A673 (cell line): ENCODE results near the gene PFKL. TPM values are rescaled to one million over a fixed set of nuclear protein-coding genes. Genes with fewer than 3 reads are reported as not detected.
"Not testable (repeated sequence)": the region's sequence is repeated elsewhere in the genome, so short reads cannot be mapped to it uniquely, and the experiment has no call there.

Experiments used
- BruUV-seq: library from RNA; stranded (reverse); fragments of 400-500 nt; replicated peaks from 2 replicates; lab custom pipeline; 2021; lab: Mats Ljungman, UMichigan
- CTCF ChIA-PET: fragments of 300-600 bp; sonication (Branson Sonifier 250); formaldehyde crosslinking; loops from one replicate; lab custom pipeline; 2022; ENCODE audit warnings: antibody characterized with exemption; lab: Charles Lee
- POLR2A ChIA-PET: fragments of 300-600 bp; sonication (Branson Sonifier 250); formaldehyde crosslinking; loops from one replicate; lab custom pipeline; 2022; ENCODE audit warnings: antibody characterized with exemption; ENCODE audit not compliant: low non-redundant PET; lab: Charles Lee
- DNase-seq: peaks from one replicate; pipeline ENCODE4 v3.0.0-alpha.2; 2015; ENCODE audit warnings: low spot score
- H3K27ac ChIP-seq: fragments of 200-600 bp; sonication (generic); 2 replicates; pipeline ENCODE4 v1.5.1; 2016; ENCODE audit warnings: mixed run types, low read depth, mild to moderate bottlenecking, mixed read lengths, antibody characterized with exemption, low read length; ENCODE audit not compliant: poor library complexity, severe bottlenecking
- H3K27me3 ChIP-seq: fragments of 200-600 bp; sonication (generic); replicated peaks from 2 replicates; pipeline ENCODE4 v1.6.1; 2017; ENCODE audit warnings: mixed run types, low read depth, mild to moderate bottlenecking, mixed read lengths, antibody characterized with exemption, low read length; ENCODE audit not compliant: insufficient read depth, poor library complexity
- H3K36me3 ChIP-seq: fragments of 200-600 bp; sonication (generic); 2 replicates; pipeline ENCODE4 v1.6.1; 2016; ENCODE audit warnings: mixed run types, mild to moderate bottlenecking, mixed read lengths, antibody characterized with exemption, low read length; ENCODE audit not compliant: insufficient read depth, poor library complexity, severe bottlenecking
- H3K4me1 ChIP-seq: fragments of 200-600 bp; sonication (generic); 2 replicates; pipeline ENCODE4 v1.6.1; 2017; ENCODE audit warnings: mixed run types, mild to moderate bottlenecking, mixed read lengths, antibody characterized with exemption, low read length; ENCODE audit not compliant: insufficient read depth, poor library complexity, severe bottlenecking
- H3K4me3 ChIP-seq: fragments of 200-600 bp; sonication (generic); 2 replicates; pipeline ENCODE4 v1.5.1; 2016; ENCODE audit warnings: low read depth, mixed run types, mild to moderate bottlenecking, mixed read lengths, low read length; ENCODE audit not compliant: poor library complexity, severe bottlenecking
- H3K9me3 ChIP-seq: fragments of 200-600 bp; sonication (generic); 2 replicates; pipeline ENCODE4 v1.6.1; 2016; ENCODE audit warnings: mixed run types, low read depth, mild to moderate bottlenecking, mixed read lengths, antibody characterized with exemption, low read length; ENCODE audit not compliant: poor library complexity, severe bottlenecking
- EZH2 ChIP-seq: fragments of 200-600 bp; sonication (generic); IDR thresholded peaks from 2 replicates; pipeline ENCODE4 v1.6.1; 2017; ENCODE audit warnings: borderline replicate concordance, low read depth, mild to moderate bottlenecking, mixed read lengths, antibody characterized with exemption, low read length; ENCODE audit not compliant: poor library complexity, severe bottlenecking
- intact Hi-C: fragments of 100-400 bp; cut with micrococcal nuclease; formaldehyde crosslinking; loops from one replicate; pipeline ENCODE4 v1.10.0; 2022; ENCODE audit not compliant: unreplicated experiment
- total RNA-seq: library from RNA; stranded (reverse); gene quantifications from 2 replicates; pipeline ENCODE4 v1.2.3, GENCODE V29; 2021
- TF ChIP-seq, protein P1 (sequence below): fragments of 300-800, 200-600 bp; sonication (generic); conservative IDR thresholded peaks from 2 replicates; pipeline ENCODE4 v1.5.1; 2017; ENCODE audit warnings: low read depth, mild to moderate bottlenecking, antibody characterized with exemption, low read length, moderate library complexity, mixed read lengths

Gene PFKL
- total RNA-seq, 1 experiment from 2014 or later, result 112 TPM

DNA sequence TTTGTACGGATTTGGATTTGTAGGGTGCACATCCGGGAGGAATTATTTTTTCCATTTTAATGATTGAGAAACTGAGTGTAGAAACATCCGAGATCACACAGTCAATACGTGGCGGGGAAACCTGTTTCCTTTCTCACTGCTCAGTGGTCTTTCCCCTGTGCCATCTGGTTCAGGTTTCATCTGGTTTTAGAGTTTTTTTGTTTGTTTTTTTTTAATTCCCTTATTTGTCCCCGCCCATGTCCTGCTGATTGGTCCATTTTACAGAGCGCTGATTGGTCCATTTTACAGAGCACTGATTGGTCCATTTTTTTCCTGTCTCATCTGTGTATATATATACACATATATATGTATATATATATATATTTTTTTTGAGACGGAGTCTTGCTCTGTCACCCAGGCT, 59.5 kb downstream of the PFKL start:
- peaks cover 8% of the 10 kb centered on the region for H3K4me1 ChIP-seq
- no peaks in the 10 kb centered on the region for H3K9me3 ChIP-seq
- intact Hi-C loops, result loop anchor here (10.0 kb wide), 1 partner anchor 95 kb away; the partner anchor contains the start of gene LRRC3
- H3K27ac ChIP-seq, result no peak overlapping the region
- H3K36me3 ChIP-seq, result no peaks in the 10 kb centered on the region
- H3K27me3 ChIP-seq, result no peaks in the 10 kb centered on the region
- H3K4me3 ChIP-seq, result no peak overlapping the region
- POLR2A ChIA-PET, result no interaction called here
- no peak for DNase-seq
- TF ChIP-seq, protein P1, sequence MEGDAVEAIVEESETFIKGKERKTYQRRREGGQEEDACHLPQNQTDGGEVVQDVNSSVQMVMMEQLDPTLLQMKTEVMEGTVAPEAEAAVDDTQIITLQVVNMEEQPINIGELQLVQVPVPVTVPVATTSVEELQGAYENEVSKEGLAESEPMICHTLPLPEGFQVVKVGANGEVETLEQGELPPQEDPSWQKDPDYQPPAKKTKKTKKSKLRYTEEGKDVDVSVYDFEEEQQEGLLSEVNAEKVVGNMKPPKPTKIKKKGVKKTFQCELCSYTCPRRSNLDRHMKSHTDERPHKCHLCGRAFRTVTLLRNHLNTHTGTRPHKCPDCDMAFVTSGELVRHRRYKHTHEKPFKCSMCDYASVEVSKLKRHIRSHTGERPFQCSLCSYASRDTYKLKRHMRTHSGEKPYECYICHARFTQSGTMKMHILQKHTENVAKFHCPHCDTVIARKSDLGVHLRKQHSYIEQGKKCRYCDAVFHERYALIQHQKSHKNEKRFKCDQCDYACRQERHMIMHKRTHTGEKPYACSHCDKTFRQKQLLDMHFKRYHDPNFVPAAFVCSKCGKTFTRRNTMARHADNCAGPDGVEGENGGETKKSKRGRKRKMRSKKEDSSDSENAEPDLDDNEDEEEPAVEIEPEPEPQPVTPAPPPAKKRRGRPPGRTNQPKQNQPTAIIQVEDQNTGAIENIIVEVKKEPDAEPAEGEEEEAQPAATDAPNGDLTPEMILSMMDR, result no peak
- TF ChIP-seq EZH2, result no peak
- CTCF ChIA-PET, result no interaction called here
- BruUV-seq, result no TSS peak

DNA sequence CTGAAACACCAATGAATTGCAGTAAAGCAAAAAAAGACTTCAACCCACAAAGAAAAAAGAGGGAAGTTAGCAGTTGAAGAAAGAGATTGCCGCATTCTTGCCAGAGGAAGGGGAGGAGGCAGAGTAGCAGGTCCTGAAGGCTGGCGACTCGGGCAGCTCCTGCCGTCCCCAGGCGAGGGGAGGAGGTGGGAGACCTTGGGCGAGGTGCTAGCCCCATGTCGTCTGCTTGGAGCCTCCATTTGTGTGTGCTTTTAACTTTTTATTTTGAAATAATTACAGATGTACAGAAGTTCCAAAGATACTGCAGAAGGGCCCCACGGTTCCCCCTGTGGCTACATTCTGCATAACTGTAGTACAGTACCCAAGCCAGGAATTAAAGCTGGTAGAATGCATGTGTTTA, 60.3 kb downstream of the PFKL start:
- POLR2A ChIA-PET, result no interaction called here
- BruUV-seq, result no TSS peak
- intact Hi-C loops, result no loop called here
- TF ChIP-seq, protein P1, result no peak
- TF ChIP-seq EZH2, result no peak
- Histone ChIP-seq H3K27me3 (no peaks in the 10 kb centered on the region), H3K36me3 (no peaks in the 10 kb centered on the region), H3K4me3 (no peak overlapping the region), H3K4me1 (peaks cover 8% of the 10 kb centered on the region), H3K27ac (no peak overlapping the region), H3K9me3 (no peaks in the 10 kb centered on the region)
- no peak for DNase-seq
- CTCF ChIA-PET, result no interaction called here

DNA sequence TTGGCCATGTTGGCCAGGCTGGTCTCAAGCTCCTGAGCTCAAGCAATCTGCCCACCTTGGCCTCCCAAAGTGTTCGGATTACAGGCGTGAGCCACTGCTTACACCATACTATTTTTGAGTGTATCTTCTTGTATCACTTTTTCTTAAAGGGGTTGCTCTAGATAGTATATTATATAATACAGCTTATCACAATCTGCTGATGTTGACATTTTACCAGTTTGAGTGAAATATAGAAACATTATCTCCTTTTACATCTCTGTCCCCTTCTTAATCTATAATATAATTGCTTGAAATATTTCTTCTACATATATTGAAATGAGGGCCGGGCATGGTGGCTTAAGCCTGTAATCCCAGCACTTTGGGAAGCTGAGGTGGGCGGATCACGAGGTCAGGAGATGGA, 62.0 kb downstream of the PFKL start:
- CTCF ChIA-PET, BruUV-seq, POLR2A ChIA-PET, H3K27ac ChIP-seq, H3K27me3 ChIP-seq, DNase-seq, H3K4me1 ChIP-seq, intact Hi-C loops, H3K4me3 ChIP-seq, H3K36me3 ChIP-seq, H3K9me3 ChIP-seq: not testable (repeated sequence)

DNA sequence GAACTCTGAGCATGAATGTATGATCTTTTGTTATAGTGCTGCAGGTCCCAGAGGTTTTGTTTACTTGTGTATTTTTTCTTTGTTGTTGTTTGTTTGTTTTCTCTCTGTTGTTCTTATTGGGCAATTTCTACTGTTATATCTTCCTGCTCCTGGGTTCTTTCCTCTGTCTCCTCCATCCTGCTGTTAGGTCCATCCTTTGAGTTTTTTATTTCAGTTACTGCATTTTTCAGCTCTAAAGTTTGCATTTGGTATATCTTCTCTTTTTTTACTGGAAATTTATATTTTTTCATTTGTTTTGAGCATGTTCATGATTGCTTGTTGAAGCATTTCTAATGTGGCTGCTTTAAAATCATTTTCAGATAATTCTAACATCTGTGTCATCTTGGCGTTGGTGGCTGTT, 63.4 kb downstream of the PFKL start:
- intact Hi-C loops, result no loop called here
- H3K9me3 ChIP-seq, result no peaks in the 10 kb centered on the region
- no TSS peak for BruUV-seq
- DNase-seq, result no peak
- TF ChIP-seq, protein P1, result no peak
- no peak for TF ChIP-seq EZH2
- CTCF ChIA-PET, result no interaction called here
- H3K27ac ChIP-seq, result no peak overlapping the region
- no peaks in the 10 kb centered on the region for H3K27me3 ChIP-seq
- POLR2A ChIA-PET, result no interaction called here
- H3K36me3 ChIP-seq, result no peaks in the 10 kb centered on the region
- H3K4me3 ChIP-seq, result no peak overlapping the region
- H3K4me1 ChIP-seq, result no peaks in the 10 kb centered on the region
